Fibroblast of lung (primary cell): ENCODE measurements around the gene CCDC73. TPM values are rescaled to one million over a fixed set of nuclear protein-coding genes. Genes with fewer than 3 reads are reported as not detected.
"Not testable (repeated sequence)": the region's sequence is repeated elsewhere in the genome, so short reads cannot be mapped to it uniquely, and the experiment has no call there.

Experiments
- DNase-seq, 2 donors: peaks; one replicate each; pipeline versions ENCODE4 v3.0.0 to v3.0.0-alpha.2; 2010; ENCODE audit warnings: low read depth in 2 of 2
- H2AFZ ChIP-seq: 2 replicates; pipeline ENCODE4 v1.5.1; 2012; ENCODE audit warnings: low read length, control low read depth, inconsistent platforms
- H3K27ac ChIP-seq: 2 replicates; pipeline ENCODE4 v1.5.1; 2011; ENCODE audit warnings: low read length, control low read depth; ENCODE audit not compliant: insufficient read depth
- H3K27me3 ChIP-seq: 2 replicates; pipeline ENCODE4 v1.5.1; 2011; ENCODE audit warnings: mild to moderate bottlenecking, low read length; ENCODE audit not compliant: control insufficient read depth, insufficient read depth
- H3K36me3 ChIP-seq: 2 replicates; pipeline ENCODE4 v1.5.1; 2011; ENCODE audit warnings: low read length; ENCODE audit not compliant: control insufficient read depth, insufficient read depth
- H3K4me1 ChIP-seq: 2 replicates; pipeline ENCODE4 v1.5.1; 2011; ENCODE audit warnings: low read length; ENCODE audit not compliant: control insufficient read depth, insufficient read depth; ENCODE audit errors: extremely low read depth
- H3K4me2 ChIP-seq: 2 replicates; pipeline ENCODE4 v1.5.1; 2011; ENCODE audit warnings: low read length, control low read depth; ENCODE audit not compliant: insufficient read depth; ENCODE audit errors: extremely low read depth
- H3K4me3 ChIP-seq, 4 experiments: fragments of 200-600 bp in 1 of 4; sonication (generic) in 1 of 4; replicated peaks in 1 of 4; 2 replicates each; pipeline ENCODE4 v1.5.1; 2011 to 2016; ENCODE audit warnings: low read length in 4 of 4, low read depth in 3 of 4, mild to moderate bottlenecking in 3 of 4, control low read depth in 2 of 4, inconsistent platforms in 1 of 4, mixed read lengths in 1 of 4; ENCODE audit not compliant: insufficient read depth in 1 of 4; ENCODE audit errors: control extremely low read depth in 1 of 4
- H3K79me2 ChIP-seq: 2 replicates; pipeline ENCODE4 v1.5.1; 2012; ENCODE audit warnings: mild to moderate bottlenecking, low read length, inconsistent platforms; ENCODE audit not compliant: control insufficient read depth, insufficient read depth
- H3K9ac ChIP-seq: 2 replicates; pipeline ENCODE4 v1.5.1; 2011; ENCODE audit warnings: mild to moderate bottlenecking, low read length, control low read depth; ENCODE audit not compliant: insufficient read depth
- H3K9me3 ChIP-seq: 2 replicates; pipeline ENCODE4 v1.5.1; 2012; ENCODE audit warnings: low read depth, low read length; ENCODE audit not compliant: control insufficient read depth, insufficient read depth
- H4K20me1 ChIP-seq: 2 replicates; pipeline ENCODE4 v1.5.1; 2011; ENCODE audit warnings: low read length; ENCODE audit not compliant: control insufficient read depth, insufficient read depth; ENCODE audit errors: extremely low read depth
- CTCF ChIP-seq, 2 donors: IDR thresholded peaks in 1 of 2; conservative IDR thresholded peaks in 1 of 2; 1 replicate in 1 of 2; 2 replicates in 1 of 2; pipeline ENCODE4 v1.5.1; 2011 to 2012; ENCODE audit warnings: low read length in 2 of 2, control low read depth in 1 of 2, inconsistent platforms in 1 of 2, low read depth in 1 of 2, mild to moderate bottlenecking in 1 of 2
- EZH2 ChIP-seq: IDR thresholded peaks from 2 replicates; pipeline ENCODE4 v1.5.1; 2012; ENCODE audit warnings: low read length, control low read depth, mild to moderate bottlenecking; ENCODE audit errors: missing control alignments
- polyA plus RNA-seq, 2 donors: library from polyadenylated mRNA; depleted of rRNA in 1 of 2; stranded (reverse) in 1 of 2; unstranded in 1 of 2; fragments of >200 nt; gene quantifications; 2 replicates each; pipeline ENCODE4 v1.2.1, GENCODE V29; 2011 to 2012; ENCODE audit warnings: missing spikeins in 1 of 2
- total RNA-seq: library from RNA; depleted of rRNA; stranded (reverse); fragments of >200 nt; gene quantifications from 2 replicates; pipeline ENCODE4 v1.2.1, GENCODE V29; 2014

The CCDC73 gene
- total and polyA plus RNA-seq, 2 donors (not counting 1 experiment from before 2014, with no cell fraction given) = under 0.01 TPM; not detected in 1

DNA sequence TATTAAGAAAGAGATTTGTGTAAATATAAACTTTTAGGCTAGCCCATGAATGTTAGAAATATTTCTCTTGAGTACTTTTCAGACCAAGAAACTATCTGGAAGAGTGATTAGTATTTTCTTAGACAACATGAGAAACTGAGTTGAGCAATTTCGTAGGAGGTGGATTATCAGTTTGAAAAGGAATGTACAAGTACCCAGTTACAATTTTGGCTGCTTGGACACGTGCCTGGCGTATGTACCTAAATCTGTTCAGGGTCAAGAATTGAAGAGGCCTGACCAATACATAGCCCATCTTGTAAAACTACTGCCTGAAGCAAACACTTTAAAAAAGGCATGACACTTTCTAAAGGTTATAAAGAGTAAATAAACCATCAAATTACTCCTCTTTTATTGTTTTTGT lies 71.1 kb downstream of the CCDC73 start:
- no peak overlapping the region for H2AFZ ChIP-seq
- peak in 1 of 2 donors; percentile 26 for DNase-seq
- TF ChIP-seq EZH2 (no peak), CTCF (conservative IDR thresholded peaks at IDR 0.05 in 1 of 2, IDR thresholded peaks at IDR 0.05 in 1 of 2; ENCODE audit: low read depth in 1 of 2, low read length in 2 of 2) (no peak)

DNA sequence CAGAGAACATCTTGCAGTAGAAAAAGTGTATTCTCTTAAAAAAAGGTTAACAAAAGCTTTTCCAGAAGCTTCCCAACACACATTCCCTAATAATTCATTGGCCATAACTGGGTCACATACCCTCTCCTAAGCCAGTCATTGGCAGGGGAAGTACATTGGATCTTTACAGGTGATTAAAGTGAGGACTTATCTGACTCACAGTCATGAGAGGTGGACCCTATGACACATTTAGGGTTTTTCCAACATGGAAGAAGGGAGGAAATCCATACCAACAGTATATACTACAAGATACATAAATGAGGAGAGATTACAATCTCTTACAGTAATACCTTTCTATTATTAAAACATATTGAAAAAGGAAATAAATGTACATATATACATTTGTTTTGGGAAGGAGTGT lies 72.2 kb downstream of the CCDC73 start:
- TF ChIP-seq CTCF (conservative IDR thresholded peaks at IDR 0.05 in 1 of 2, IDR thresholded peaks at IDR 0.05 in 1 of 2; ENCODE audit: low read depth in 1 of 2, low read length in 2 of 2) = no peak
- TF ChIP-seq EZH2 = no peak

More for the DNA sequence above, 71.1 kb downstream of the CCDC73 start:
- Histone ChIP-seq H3K4me2 (no peak overlapping the region), H3K36me3 (no peaks in the 10 kb centered on the region), H4K20me1 (no peaks in the 10 kb centered on the region), H3K79me2 (no peaks in the 10 kb centered on the region), H3K27ac (no peak overlapping the region), H3K9ac (no peak overlapping the region), H3K4me3 (no peak overlapping the region), H3K4me1 (no peaks in the 10 kb centered on the region), H3K27me3 (no peaks in the 10 kb centered on the region), H3K9me3 (no peaks in the 10 kb centered on the region)

GRCh38 chr11:32713496-32713895 lies 81.0 kb downstream of the CCDC73 start:
- TF ChIP-seq CTCF (conservative IDR thresholded peaks at IDR 0.05 in 1 of 2, IDR thresholded peaks at IDR 0.05 in 1 of 2; ENCODE audit: low read depth in 1 of 2, low read length in 2 of 2) (peak; percentile 28 to 32), EZH2 (no peak)
- no peak overlapping the region for H3K4me3 ChIP-seq
- H3K36me3 ChIP-seq = no peaks in the 10 kb centered on the region
- no peaks in the 10 kb centered on the region for H3K9me3 ChIP-seq
- H2AFZ ChIP-seq = no peak overlapping the region
- H4K20me1 ChIP-seq = no peaks in the 10 kb centered on the region
- no peaks in the 10 kb centered on the region for H3K4me1 ChIP-seq
- no peaks in the 10 kb centered on the region for H3K79me2 ChIP-seq
- H3K27ac ChIP-seq = no peak overlapping the region
- peak; percentile 3 to 20 for DNase-seq
- no peaks in the 10 kb centered on the region for H3K27me3 ChIP-seq
- H3K9ac ChIP-seq = no peak overlapping the region
- H3K4me2 ChIP-seq = no peak overlapping the region

More for the DNA sequence above, 72.2 kb downstream of the CCDC73 start:
- DNase-seq = no peak
- H3K79me2 ChIP-seq = no peaks in the 10 kb centered on the region
- no peaks in the 10 kb centered on the region for H3K9me3 ChIP-seq
- no peaks in the 10 kb centered on the region for H3K27me3 ChIP-seq
- H4K20me1 ChIP-seq = no peaks in the 10 kb centered on the region
- no peak overlapping the region for H3K9ac ChIP-seq
- no peaks in the 10 kb centered on the region for H3K4me1 ChIP-seq
- no peaks in the 10 kb centered on the region for H3K36me3 ChIP-seq
- no peak overlapping the region for H3K4me3 ChIP-seq
- H2AFZ ChIP-seq = no peak overlapping the region
- no peak overlapping the region for H3K4me2 ChIP-seq
- H3K27ac ChIP-seq = no peak overlapping the region

DNA sequence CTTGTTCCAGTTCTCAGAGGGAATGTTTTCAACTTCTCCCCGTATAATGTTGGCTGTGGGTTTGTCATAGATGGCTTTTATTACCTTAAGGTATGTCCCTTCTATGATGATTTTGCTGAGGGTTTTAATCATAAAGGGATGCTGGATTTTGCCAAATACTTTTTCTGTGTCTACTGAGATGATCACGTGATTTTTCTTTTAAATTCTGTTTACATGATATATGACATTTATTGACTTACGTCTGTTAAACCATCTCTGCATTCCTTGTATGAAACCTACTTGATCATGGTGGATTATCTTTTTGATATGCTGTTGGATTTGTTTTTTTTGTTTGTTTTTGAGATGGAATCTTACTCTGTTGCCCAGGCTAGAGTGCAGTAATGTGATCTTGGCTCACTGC lies 85.5 kb downstream of the CCDC73 start:
- not testable (repeated sequence) for H3K4me2 ChIP-seq, H3K27ac ChIP-seq, H3K9ac ChIP-seq, H3K9me3 ChIP-seq, H3K36me3 ChIP-seq, DNase-seq, H3K79me2 ChIP-seq, H2AFZ ChIP-seq, H3K4me1 ChIP-seq, H3K4me3 ChIP-seq, H4K20me1 ChIP-seq, H3K27me3 ChIP-seq
